ENCODE results near the gene NSD1.
"Not testable (repeated sequence)": the region's sequence is repeated elsewhere in the genome, so short reads cannot be mapped to it uniquely, and the experiment has no call there.

The NSD1 gene

GRCh38 chr5:177169271-177169670 is 35.7 kb downstream of the NSD1 start:
- no peak for DNase-seq (ENCODE audit: low read depth in 1 of 2, low spot score in 1 of 2)
- TF ChIP-seq, protein P1, sequence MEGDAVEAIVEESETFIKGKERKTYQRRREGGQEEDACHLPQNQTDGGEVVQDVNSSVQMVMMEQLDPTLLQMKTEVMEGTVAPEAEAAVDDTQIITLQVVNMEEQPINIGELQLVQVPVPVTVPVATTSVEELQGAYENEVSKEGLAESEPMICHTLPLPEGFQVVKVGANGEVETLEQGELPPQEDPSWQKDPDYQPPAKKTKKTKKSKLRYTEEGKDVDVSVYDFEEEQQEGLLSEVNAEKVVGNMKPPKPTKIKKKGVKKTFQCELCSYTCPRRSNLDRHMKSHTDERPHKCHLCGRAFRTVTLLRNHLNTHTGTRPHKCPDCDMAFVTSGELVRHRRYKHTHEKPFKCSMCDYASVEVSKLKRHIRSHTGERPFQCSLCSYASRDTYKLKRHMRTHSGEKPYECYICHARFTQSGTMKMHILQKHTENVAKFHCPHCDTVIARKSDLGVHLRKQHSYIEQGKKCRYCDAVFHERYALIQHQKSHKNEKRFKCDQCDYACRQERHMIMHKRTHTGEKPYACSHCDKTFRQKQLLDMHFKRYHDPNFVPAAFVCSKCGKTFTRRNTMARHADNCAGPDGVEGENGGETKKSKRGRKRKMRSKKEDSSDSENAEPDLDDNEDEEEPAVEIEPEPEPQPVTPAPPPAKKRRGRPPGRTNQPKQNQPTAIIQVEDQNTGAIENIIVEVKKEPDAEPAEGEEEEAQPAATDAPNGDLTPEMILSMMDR (IDR thresholded peaks at IDR 0.05; ENCODE audit: insufficient read depth, low read length) = no peak
- no peak for TF ChIP-seq SPI1 (IDR thresholded peaks at IDR 0.05; ENCODE audit: borderline replicate concordance, low read depth)
- TF ChIP-seq POLR2AphosphoS5 (IDR thresholded peaks at IDR 0.05; ENCODE audit: low read depth) = no peak
- no peak for TF ChIP-seq GABPA (IDR thresholded peaks at IDR 0.05; ENCODE audit: low read depth)
- TF ChIP-seq, protein P2, sequence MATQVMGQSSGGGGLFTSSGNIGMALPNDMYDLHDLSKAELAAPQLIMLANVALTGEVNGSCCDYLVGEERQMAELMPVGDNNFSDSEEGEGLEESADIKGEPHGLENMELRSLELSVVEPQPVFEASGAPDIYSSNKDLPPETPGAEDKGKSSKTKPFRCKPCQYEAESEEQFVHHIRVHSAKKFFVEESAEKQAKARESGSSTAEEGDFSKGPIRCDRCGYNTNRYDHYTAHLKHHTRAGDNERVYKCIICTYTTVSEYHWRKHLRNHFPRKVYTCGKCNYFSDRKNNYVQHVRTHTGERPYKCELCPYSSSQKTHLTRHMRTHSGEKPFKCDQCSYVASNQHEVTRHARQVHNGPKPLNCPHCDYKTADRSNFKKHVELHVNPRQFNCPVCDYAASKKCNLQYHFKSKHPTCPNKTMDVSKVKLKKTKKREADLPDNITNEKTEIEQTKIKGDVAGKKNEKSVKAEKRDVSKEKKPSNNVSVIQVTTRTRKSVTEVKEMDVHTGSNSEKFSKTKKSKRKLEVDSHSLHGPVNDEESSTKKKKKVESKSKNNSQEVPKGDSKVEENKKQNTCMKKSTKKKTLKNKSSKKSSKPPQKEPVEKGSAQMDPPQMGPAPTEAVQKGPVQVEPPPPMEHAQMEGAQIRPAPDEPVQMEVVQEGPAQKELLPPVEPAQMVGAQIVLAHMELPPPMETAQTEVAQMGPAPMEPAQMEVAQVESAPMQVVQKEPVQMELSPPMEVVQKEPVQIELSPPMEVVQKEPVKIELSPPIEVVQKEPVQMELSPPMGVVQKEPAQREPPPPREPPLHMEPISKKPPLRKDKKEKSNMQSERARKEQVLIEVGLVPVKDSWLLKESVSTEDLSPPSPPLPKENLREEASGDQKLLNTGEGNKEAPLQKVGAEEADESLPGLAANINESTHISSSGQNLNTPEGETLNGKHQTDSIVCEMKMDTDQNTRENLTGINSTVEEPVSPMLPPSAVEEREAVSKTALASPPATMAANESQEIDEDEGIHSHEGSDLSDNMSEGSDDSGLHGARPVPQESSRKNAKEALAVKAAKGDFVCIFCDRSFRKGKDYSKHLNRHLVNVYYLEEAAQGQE (IDR thresholded peaks at IDR 0.05; ENCODE audit: insufficient replicate concordance, low read depth) = no peak
- Histone ChIP-seq H3K27ac (replicated peaks) (no peak overlapping the region), H3K27me3 (ENCODE audit: insufficient read depth, poor library complexity, severe bottlenecking) (no peaks in the 10 kb centered on the region), H3K4me3 (replicated peaks; ENCODE audit: insufficient read depth, low read length) (no peak overlapping the region)

- DNase-seq (ENCODE audit: low read depth in 1 of 2, low spot score in 1 of 2) = no peak
- H3K27ac ChIP-seq (replicated peaks) = no peak overlapping the region
- H3K4me3 ChIP-seq (replicated peaks; ENCODE audit: insufficient read depth, low read length) = no peak overlapping the region
- H3K27me3 ChIP-seq (ENCODE audit: insufficient read depth, poor library complexity, severe bottlenecking) = no peaks in the 10 kb centered on the region
- TF ChIP-seq, protein P1 (IDR thresholded peaks at IDR 0.05; ENCODE audit: insufficient read depth, low read length) = no peak
These were observed 38.4 kb downstream of the NSD1 start for GRCh38 chr5:177171961-177172360.

DNA sequence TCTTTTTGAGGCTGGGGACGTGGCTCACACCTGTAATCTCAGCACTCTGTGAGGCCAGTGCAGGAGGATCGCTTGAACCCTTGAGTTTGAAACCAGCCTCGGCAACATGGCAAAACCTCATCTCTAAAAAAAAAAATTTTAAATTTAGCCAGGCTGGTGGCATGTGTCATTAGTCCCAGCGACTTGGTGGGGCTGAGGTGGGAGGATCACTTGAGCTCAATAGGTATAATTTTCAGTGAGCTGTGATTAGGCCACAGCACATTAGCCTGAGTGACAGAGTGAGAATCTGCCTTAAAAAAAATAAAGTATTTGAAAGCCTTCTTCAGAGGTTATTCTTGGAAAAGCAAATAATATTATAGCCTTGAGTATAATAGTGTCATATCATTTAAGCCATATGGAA is 41.8 kb downstream of the NSD1 start:
- no peak overlapping the region for H3K4me3 ChIP-seq (replicated peaks; ENCODE audit: insufficient read depth, low read length)
- H3K27ac ChIP-seq (replicated peaks) = no peak overlapping the region
- no peak for DNase-seq (ENCODE audit: low read depth in 1 of 2, low spot score in 1 of 2)
- no peaks in the 10 kb centered on the region for H3K27me3 ChIP-seq (ENCODE audit: insufficient read depth, poor library complexity, severe bottlenecking)
- TF ChIP-seq, protein P1 (IDR thresholded peaks at IDR 0.05; ENCODE audit: insufficient read depth, low read length) = no peak
- TF ChIP-seq, protein P2 (IDR thresholded peaks at IDR 0.05; ENCODE audit: insufficient replicate concordance, low read depth) = no peak

GRCh38 chr5:177176175-177176711 is 42.7 kb downstream of the NSD1 start:
- Histone ChIP-seq H3K27me3 (ENCODE audit: insufficient read depth, poor library complexity, severe bottlenecking) (no peaks in the 10 kb centered on the region), H3K27ac (replicated peaks) (no peak overlapping the region), H3K4me3 (replicated peaks; ENCODE audit: insufficient read depth, low read length) (no peak overlapping the region)
- TF ChIP-seq SPI1 (IDR thresholded peaks at IDR 0.05; ENCODE audit: borderline replicate concordance, low read depth) (no peak), GABPA (IDR thresholded peaks at IDR 0.05; ENCODE audit: low read depth) (no peak), POLR2AphosphoS5 (IDR thresholded peaks at IDR 0.05; ENCODE audit: low read depth) (no peak)
- TF ChIP-seq, protein P1 (IDR thresholded peaks at IDR 0.05; ENCODE audit: insufficient read depth, low read length) = no peak
- TF ChIP-seq, protein P2 (IDR thresholded peaks at IDR 0.05; ENCODE audit: insufficient replicate concordance, low read depth) = no peak
- DNase-seq (ENCODE audit: low read depth in 1 of 2, low spot score in 1 of 2) = no peak

DNA sequence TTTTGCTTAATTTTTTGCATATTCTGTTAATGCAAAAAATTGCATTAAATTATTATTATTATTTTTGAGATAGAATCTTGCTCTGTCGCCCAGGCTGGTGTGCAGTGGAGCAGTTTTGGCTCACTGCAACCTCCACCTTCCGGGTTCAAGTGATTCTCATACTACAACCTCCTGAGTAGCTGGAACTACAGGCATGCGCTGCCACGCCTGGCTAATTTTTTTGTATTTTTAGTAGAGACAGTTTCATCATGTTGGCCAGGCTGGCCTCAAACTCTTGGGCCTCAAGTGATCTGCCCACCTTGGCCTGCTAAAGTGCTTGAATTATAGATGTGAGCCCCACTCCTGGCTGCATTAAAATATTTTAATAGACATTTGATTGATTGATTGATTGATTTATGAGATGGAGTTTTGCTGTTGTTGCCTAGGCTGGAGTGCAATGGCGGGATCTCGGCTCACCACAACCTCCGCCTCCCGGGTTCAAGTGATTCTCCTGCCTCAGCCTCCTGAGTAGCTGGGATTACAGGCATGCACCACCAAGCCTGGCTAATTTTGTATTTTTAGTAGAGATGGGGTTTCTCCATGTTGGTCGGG is 44.4 kb downstream of the NSD1 start:
- not testable (repeated sequence) for H3K27ac ChIP-seq (replicated peaks); DNase-seq (ENCODE audit: low read depth in 1 of 2, low spot score in 1 of 2); H3K27me3 ChIP-seq (ENCODE audit: insufficient read depth, poor library complexity, severe bottlenecking); H3K4me3 ChIP-seq (replicated peaks; ENCODE audit: insufficient read depth, low read length)
